NCI-H2081 (cell line): ENCODE results near the gene RGL3.
"Not testable (repeated sequence)": the region's sequence is repeated elsewhere in the genome, so short reads cannot be mapped to it uniquely, and the experiment has no call there.

ENCODE experiments used
- DNase-seq, 2 experiments: peaks; one replicate each; lab custom pipeline; 2025; lab: John Stamatoyannopoulos, UW

The RGL3 gene

GRCh38 chr19:11450570-11451326, 31.6 kb upstream of the RGL3 start:
- no peak for DNase-seq

DNA sequence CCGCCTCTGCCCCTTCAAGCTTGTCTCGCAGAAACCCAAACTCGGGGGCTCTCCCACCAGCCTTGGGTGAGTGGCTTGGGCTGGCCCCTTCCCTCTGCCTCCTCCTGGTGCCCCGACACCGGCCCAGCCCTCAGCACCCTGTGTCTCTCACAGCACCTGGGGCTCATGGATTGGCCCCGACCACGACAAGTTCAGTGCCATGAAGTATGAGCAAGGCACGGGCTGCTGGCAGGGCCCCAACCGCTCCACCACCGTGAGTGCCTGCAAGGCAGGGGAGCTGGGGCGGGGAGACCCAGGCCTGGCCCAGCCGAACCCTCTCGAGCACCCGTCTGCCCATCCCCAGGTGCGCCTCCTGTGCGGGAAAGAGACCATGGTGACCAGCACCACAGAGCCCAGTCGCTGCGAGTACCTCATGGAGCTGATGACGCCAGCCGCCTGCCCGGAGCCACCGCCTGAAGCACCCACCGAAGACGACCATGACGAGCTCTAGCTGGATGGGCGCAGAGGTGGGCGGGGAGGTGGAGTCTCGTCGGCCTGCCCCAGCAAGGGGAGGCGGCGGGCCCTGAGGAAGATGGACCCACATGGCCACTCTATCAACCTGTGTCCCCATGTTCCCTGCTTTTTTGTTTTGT, 29.9 kb upstream of the RGL3 start:
- no peak for DNase-seq

GRCh38 chr19:11448410-11448809, 29.3 kb upstream of the RGL3 start:
- no peak for DNase-seq

- DNase-seq = no peak
Observed at GRCh38 chr19:11447347-11448262, 28.5 kb upstream of the RGL3 start.

DNA sequence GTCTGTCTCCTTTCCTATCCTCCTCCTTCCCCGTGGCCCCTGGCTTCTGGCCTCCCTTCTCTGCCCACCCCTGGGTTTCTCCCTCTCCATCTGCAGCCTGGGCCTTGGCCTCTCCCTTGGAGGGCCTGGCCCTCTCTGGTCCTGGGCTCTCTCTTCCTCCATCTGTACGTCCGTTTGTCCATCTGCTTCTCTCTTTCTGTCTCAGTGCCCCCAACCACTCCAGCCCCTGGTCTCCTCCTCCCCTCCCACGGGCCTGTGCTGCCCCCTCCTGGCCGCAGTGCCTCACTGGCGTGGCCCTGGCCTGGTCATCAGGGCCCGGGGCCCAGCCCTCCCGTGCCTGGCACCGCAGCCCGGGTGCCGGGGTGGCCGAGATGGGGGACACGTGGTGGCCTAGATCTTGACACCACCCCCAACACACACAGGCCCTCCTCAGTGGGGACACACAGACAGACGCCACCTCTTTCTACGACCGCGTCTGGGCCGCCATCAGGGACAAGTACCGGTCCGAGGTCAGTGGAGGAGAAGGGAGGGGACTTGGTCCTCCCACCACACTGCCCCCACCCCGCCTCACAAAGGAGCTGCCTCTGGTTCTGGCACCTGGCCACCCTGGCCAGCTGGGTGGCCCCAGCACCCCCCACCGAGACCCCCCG, 27.7 kb upstream of the RGL3 start:
- peak in 1 of 2 experiments; percentile 12 for DNase-seq

GRCh38 chr19:11446271-11446651, 27.1 kb upstream of the RGL3 start:
- no peak for DNase-seq

DNA sequence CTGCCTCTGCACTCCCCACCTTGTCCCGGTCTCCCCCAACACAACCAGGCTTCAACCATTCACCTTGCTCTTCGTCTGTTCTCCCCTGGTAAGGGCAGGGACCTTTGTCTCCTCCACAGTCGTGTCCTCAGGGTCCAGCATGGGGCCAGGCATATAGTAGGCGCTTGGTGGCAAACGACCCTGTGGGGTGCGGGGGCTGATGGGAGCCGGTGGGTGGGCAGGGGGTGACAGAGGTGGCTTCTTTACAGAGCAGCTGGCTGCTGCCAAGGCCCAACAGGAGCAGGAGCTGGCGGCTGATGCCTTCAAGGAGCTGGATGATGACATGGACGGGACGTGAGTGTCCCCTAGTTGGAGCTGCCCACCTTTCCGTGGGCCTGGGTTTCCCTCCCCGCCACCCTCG, 26.0 kb upstream of the RGL3 start:
- no peak for DNase-seq

- no peak for DNase-seq
Observed at GRCh38 chr19:11444059-11444458, 24.9 kb upstream of the RGL3 start.

GRCh38 chr19:11437955-11438354, 18.8 kb upstream of the RGL3 start:
- DNase-seq = no peak

DNA sequence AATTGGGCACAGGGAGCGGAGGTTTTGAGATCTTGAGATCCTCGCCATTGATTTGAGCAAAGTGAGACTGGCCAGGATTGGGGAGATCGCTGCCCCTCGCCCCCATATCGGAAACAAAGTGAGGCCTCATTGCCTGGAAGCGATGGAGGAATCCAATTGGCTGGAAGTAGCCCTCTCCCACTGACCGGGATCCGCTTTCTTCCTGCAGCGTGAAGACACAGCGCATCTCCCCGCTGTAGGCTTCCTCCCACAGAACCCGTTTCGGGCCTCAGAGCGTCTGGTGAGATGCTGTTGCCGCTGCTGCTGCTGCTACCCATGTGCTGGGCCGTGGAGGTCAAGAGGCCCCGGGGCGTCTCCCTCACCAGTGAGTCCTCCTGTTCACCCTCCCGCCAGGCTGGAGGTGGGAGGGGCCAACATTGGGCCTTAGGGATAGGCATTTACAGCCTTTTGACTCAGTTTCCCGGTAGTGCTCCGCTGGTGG, 16.8 kb upstream of the RGL3 start:
- DNase-seq = no peak

- peak; percentile 99 for DNase-seq
Observed at GRCh38 chr19:11435057-11435832, 16.1 kb upstream of the RGL3 start, which contains the start of the genes ODAD3 and PRKCSH. ODAD3 (minus strand) TSS chr19:11435121; CDS start chr19:11435016, 105 bp downstream. PRKCSH (plus strand) TSS chr19:11435635; CDS start chr19:11436118, 483 bp downstream.

GRCh38 chr19:11434703-11435056, 15.6 kb upstream of the RGL3 start:
- no peak for DNase-seq

DNA sequence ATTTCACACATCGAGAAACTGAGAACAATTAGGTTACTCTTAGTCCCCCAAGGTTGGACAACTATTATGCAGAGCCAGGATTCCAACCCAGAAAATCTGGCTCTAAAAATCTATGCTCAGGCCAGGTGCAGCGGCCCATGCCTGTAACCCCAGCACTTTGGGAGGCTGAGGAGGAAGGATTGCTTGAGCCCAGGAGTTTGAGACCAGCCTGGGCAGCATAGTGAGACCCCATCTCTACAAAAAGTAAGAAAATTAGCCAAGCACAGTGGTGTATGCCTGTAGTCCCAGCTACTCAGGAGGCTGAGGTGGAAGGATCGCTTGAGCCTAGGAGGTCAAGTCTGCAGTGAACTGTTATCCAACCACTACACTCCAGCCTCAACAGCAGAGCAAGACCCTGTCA, 14.4 kb upstream of the RGL3 start:
- DNase-seq = not testable (repeated sequence)

- no peak for DNase-seq
Observed at GRCh38 chr19:11426656-11427055, 7.5 kb upstream of the RGL3 start.

GRCh38 chr19:11425719-11426457, 6.8 kb upstream of the RGL3 start:
- no peak for DNase-seq

DNA sequence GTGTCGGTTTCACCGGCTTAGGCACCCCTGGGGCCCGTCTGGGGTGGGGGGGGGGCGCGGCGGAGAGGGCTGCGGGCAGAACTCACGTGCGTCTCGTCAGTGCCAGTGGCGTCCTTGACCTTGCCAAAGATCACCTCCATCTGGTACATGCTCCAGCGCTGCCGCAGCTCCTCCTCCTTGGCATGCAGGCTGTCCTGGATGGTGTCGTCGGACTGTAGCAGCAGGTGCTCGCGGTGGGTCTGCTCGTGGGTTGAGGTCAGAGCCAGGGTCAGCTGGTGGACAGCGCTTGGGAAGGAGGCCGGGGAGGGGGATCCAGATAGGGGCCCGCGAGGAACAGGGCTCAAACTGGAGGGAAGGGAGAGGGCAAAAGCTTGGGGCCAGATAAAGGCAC, 4.7 kb upstream of the RGL3 start:
- no peak for DNase-seq

GRCh38 chr19:11423164-11423790, 4.2 kb upstream of the RGL3 start:
- DNase-seq = no peak

GRCh38 chr19:11422163-11423065, 3.3 kb upstream of the RGL3 start:
- DNase-seq = no peak
